ENCODE measurements around the gene PDE9A. TPM values are rescaled to one million over a fixed set of nuclear protein-coding genes. Genes with fewer than 3 reads are reported as not detected.

PDE9A gene
- total and polyA plus RNA-seq, 2 experiments from 2014 or later, result not detected

DNA sequence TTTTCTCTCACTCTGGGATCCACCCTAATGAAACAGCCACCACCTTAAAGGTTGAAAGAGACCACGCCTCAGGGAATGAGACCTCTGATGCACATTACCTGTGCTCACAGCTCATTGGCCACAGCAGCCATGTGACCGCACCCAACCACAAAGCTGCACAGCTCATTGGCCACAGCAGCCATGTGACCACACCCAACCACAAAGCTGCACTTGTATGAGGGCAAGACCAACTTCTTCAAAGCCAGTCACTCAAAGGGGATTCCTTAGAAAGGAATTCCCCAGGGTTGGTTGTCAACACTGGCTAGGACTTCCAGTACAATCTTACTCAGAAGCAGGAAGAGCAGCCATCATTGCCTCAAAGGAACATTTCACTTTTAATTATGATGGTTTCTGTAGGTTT is 43.6 kb upstream of the PDE9A start:
- in situ Hi-C loops (cut with MboI), result no loop called here
- H4K20me1 ChIP-seq (ENCODE audit: insufficient read depth), result no peaks in the 10 kb centered on the region
- no peak overlapping the region for H2AFZ ChIP-seq
- WGBS, 2 experiments (ENCODE audit: low coverage in 1 of 2, low lambda C conversion rate in 2 of 2, missing lambda C conversion rate in 2 of 2), result 65 to 72% methylated on average over 2 of the region's 2 CpGs
- no peaks in the 10 kb centered on the region for H3F3A ChIP-seq (ENCODE audit: insufficient read depth)
- H3K4me3 ChIP-seq, result no peak overlapping the region
- no peak overlapping the region for H3K4me2 ChIP-seq (ENCODE audit: unreplicated experiment)
- DNase-seq, result no peak
- H3K36me3 ChIP-seq (ENCODE audit: low read depth), result no peaks in the 10 kb centered on the region
- no peaks in the 10 kb centered on the region for H3K4me1 ChIP-seq (ENCODE audit: insufficient read depth)
- H3K79me2 ChIP-seq (ENCODE audit: insufficient read depth), result no peaks in the 10 kb centered on the region
- no peak for TF ChIP-seq EZH2 (IDR thresholded peaks at IDR 0.05; ENCODE audit: insufficient read depth, poor library complexity, severe bottlenecking)
- no peak for TF ChIP-seq EZH2phosphoT487 (IDR thresholded peaks at IDR 0.05; ENCODE audit: insufficient read depth, low read depth)
- H3K27ac ChIP-seq, result no peak overlapping the region
- H3K27me3 ChIP-seq (replicated peaks; ENCODE audit: insufficient read depth), result no peaks in the 10 kb centered on the region; the same call in 1 of the 2 replicates
- no peaks in the 10 kb centered on the region for H3K9me3 ChIP-seq (ENCODE audit: low read depth)
- no peak overlapping the region for H3K9ac ChIP-seq
- H3K9me2 ChIP-seq (ENCODE audit: insufficient read depth), result no peaks in the 10 kb centered on the region

DNA sequence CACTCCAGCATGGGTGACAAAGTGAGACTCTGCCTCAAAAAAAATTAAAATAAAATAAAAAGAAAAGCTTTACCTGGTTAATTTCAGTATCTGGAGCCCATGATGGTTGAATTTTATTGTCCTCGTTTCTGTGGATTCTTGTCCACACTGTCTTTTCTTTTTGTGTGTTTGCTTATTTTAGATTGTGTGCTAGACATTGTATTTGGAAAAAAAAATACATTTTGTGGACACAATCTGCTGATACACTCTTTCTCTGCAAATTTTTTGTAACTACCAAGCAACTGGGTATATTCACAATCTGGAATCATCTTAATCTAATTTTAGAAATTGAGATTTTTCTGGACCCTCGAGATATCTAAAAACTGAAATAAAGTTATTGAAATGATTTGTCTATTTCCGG is 41.6 kb upstream of the PDE9A start:
- Histone ChIP-seq H3K36me3 (ENCODE audit: low read depth) (no peaks in the 10 kb centered on the region), H3K27ac (no peak overlapping the region), H3K9me3 (ENCODE audit: low read depth) (no peaks in the 10 kb centered on the region), H3K79me2 (ENCODE audit: insufficient read depth) (no peaks in the 10 kb centered on the region), H3K9ac (no peak overlapping the region), H4K20me1 (ENCODE audit: insufficient read depth) (no peaks in the 10 kb centered on the region), H3K9me2 (ENCODE audit: insufficient read depth) (no peaks in the 10 kb centered on the region), H2AFZ (no peak overlapping the region), H3K4me1 (ENCODE audit: insufficient read depth) (no peaks in the 10 kb centered on the region), H3K4me3 (no peak overlapping the region), H3F3A (ENCODE audit: insufficient read depth) (no peaks in the 10 kb centered on the region), H3K4me2 (ENCODE audit: unreplicated experiment) (no peak overlapping the region), H3K27me3 (replicated peaks; ENCODE audit: insufficient read depth) (peaks cover 7% of the 10 kb centered on the region)
- TF ChIP-seq EZH2phosphoT487 (IDR thresholded peaks at IDR 0.05; ENCODE audit: insufficient read depth, low read depth) (no peak), EZH2 (IDR thresholded peaks at IDR 0.05; ENCODE audit: insufficient read depth, poor library complexity, severe bottlenecking) (no peak)
- in situ Hi-C loops (cut with MboI), result no loop called here
- WGBS, 2 experiments (ENCODE audit: low coverage in 1 of 2, low lambda C conversion rate in 2 of 2, missing lambda C conversion rate in 2 of 2), result 40 to 42% methylated on average over 3 of the region's 3 CpGs
- no peak for DNase-seq

DNA sequence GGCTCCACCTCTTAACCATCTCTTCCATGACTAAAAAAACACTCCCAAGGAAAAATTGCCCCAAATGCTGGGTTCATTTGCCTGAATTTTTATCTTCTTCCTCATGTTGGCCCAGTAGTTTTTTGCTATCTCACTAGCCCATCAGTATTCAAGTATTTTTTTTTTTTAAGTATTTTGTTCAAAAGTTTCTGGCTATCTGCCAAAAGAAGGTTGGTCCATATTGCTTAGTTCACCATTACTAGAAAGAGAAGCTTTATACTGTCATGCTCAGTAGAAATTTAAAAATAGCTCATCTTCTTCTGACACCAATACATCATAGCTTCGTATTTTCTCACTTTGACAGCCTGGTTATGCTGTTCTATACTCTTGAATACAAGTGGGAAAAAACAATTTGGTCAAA is 41.0 kb upstream of the PDE9A start:
- no peaks in the 10 kb centered on the region for H4K20me1 ChIP-seq (ENCODE audit: insufficient read depth)
- no peaks in the 10 kb centered on the region for H3K79me2 ChIP-seq (ENCODE audit: insufficient read depth)
- H3K4me1 ChIP-seq (ENCODE audit: insufficient read depth), result no peaks in the 10 kb centered on the region
- no peaks in the 10 kb centered on the region for H3K36me3 ChIP-seq (ENCODE audit: low read depth)
- DNase-seq, result no peak
- H3K9me2 ChIP-seq (ENCODE audit: insufficient read depth), result no peaks in the 10 kb centered on the region
- TF ChIP-seq EZH2phosphoT487 (IDR thresholded peaks at IDR 0.05; ENCODE audit: insufficient read depth, low read depth) (no peak), EZH2 (IDR thresholded peaks at IDR 0.05; ENCODE audit: insufficient read depth, poor library complexity, severe bottlenecking) (no peak)
- H3K4me2 ChIP-seq (ENCODE audit: unreplicated experiment), result no peak overlapping the region
- H3F3A ChIP-seq (ENCODE audit: insufficient read depth), result no peaks in the 10 kb centered on the region
- no peak overlapping the region for H2AFZ ChIP-seq
- WGBS, 2 experiments (ENCODE audit: low coverage in 1 of 2, low lambda C conversion rate in 2 of 2, missing lambda C conversion rate in 2 of 2), result 16 to 27% methylated on average over 1 of the region's 1 CpG
- in situ Hi-C loops (cut with MboI), result no loop called here
- no peak overlapping the region for H3K9ac ChIP-seq
- no peaks in the 10 kb centered on the region for H3K9me3 ChIP-seq (ENCODE audit: low read depth)
- H3K4me3 ChIP-seq, result no peak overlapping the region
- H3K27me3 ChIP-seq (replicated peaks; ENCODE audit: insufficient read depth), result peaks cover 9% of the 10 kb centered on the region
- H3K27ac ChIP-seq, result no peak overlapping the region

DNA sequence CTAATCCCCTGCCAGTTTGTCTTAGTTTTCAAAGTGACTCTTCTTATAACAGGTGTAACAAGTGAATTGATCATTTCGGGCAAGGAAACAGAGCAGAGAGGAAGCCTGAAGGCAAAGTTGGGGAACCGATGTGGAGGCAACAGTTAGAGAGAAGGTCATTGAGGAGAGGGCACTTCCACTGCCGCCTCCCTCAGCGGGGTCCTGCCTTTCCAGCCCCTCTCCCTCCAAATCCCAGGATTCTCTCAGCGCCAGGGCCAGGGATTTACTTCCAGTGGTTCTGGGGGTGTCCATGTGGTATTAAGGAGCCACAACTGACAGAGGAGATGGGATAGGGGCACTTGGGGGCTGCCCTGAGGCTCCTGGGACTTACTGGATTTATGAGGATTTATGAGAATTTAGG is 39.7 kb upstream of the PDE9A start:
- no peaks in the 10 kb centered on the region for H3K9me2 ChIP-seq (ENCODE audit: insufficient read depth)
- H2AFZ ChIP-seq, result no peak overlapping the region
- H3K9me3 ChIP-seq (ENCODE audit: low read depth), result no peaks in the 10 kb centered on the region
- WGBS, 2 experiments (ENCODE audit: low coverage in 1 of 2, low lambda C conversion rate in 2 of 2, missing lambda C conversion rate in 2 of 2), result 46 to 49% methylated on average over 5 of the region's 5 CpGs
- no peaks in the 10 kb centered on the region for H3K36me3 ChIP-seq (ENCODE audit: low read depth)
- no peaks in the 10 kb centered on the region for H3K4me1 ChIP-seq (ENCODE audit: insufficient read depth)
- H4K20me1 ChIP-seq (ENCODE audit: insufficient read depth), result no peaks in the 10 kb centered on the region
- no peak overlapping the region for H3K9ac ChIP-seq
- TF ChIP-seq EZH2phosphoT487 (IDR thresholded peaks at IDR 0.05; ENCODE audit: insufficient read depth, low read depth) (no peak), EZH2 (IDR thresholded peaks at IDR 0.05; ENCODE audit: insufficient read depth, poor library complexity, severe bottlenecking) (no peak)
- H3K27ac ChIP-seq, result no peak overlapping the region
- no peaks in the 10 kb centered on the region for H3F3A ChIP-seq (ENCODE audit: insufficient read depth)
- H3K27me3 ChIP-seq (replicated peaks; ENCODE audit: insufficient read depth), result peaks cover 23% of the 10 kb centered on the region
- H3K4me2 ChIP-seq (ENCODE audit: unreplicated experiment), result no peak overlapping the region
- H3K4me3 ChIP-seq, result no peak overlapping the region
- DNase-seq, result no peak
- H3K79me2 ChIP-seq (ENCODE audit: insufficient read depth), result no peaks in the 10 kb centered on the region
- in situ Hi-C loops (cut with MboI), result no loop called here

DNA sequence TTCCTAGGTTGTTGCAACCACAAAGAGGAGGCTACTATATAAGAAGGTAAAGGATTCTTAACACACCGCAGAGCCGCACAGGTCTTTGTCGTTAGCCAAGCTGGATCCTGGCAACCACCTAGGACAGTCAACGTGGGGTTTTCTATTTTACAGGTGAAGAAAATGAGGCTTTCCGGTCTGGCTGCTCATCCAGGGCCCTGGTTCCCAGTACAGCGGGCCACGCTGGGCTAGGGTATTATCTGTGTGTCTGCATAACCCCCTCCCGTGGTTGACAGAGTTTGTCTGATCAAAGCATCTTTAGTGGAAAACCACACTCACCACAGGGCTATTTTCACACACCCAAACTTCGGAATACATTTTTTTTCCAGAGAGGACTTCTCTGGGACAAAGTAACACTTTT is 39.0 kb upstream of the PDE9A start:
- WGBS, 2 experiments (ENCODE audit: low coverage in 1 of 2, low lambda C conversion rate in 2 of 2, missing lambda C conversion rate in 2 of 2), result 31 to 35% methylated on average over 9 of the region's 9 CpGs

More for the DNA sequence above, 39.0 kb upstream of the PDE9A start:
- H3K4me3 ChIP-seq, result no peak overlapping the region
- no peak for DNase-seq
- H3K4me1 ChIP-seq (ENCODE audit: insufficient read depth), result no peaks in the 10 kb centered on the region
- no peak overlapping the region for H2AFZ ChIP-seq
- TF ChIP-seq EZH2 (IDR thresholded peaks at IDR 0.05; ENCODE audit: insufficient read depth, poor library complexity, severe bottlenecking), result no peak
- no peak for TF ChIP-seq EZH2phosphoT487 (IDR thresholded peaks at IDR 0.05; ENCODE audit: insufficient read depth, low read depth)
- no peaks in the 10 kb centered on the region for H3K9me2 ChIP-seq (ENCODE audit: insufficient read depth)
- no peaks in the 10 kb centered on the region for H3K79me2 ChIP-seq (ENCODE audit: insufficient read depth)
- H3F3A ChIP-seq (ENCODE audit: insufficient read depth), result no peaks in the 10 kb centered on the region
- no peaks in the 10 kb centered on the region for H3K36me3 ChIP-seq (ENCODE audit: low read depth)
- H3K9ac ChIP-seq, result no peak overlapping the region
- in situ Hi-C loops (cut with MboI), result no loop called here
- no peak overlapping the region for H3K27ac ChIP-seq
- H3K27me3 ChIP-seq (replicated peaks; ENCODE audit: insufficient read depth), result peaks cover 29% of the 10 kb centered on the region
- no peaks in the 10 kb centered on the region for H3K9me3 ChIP-seq (ENCODE audit: low read depth)
- H3K4me2 ChIP-seq (ENCODE audit: unreplicated experiment), result no peak overlapping the region
- no peaks in the 10 kb centered on the region for H4K20me1 ChIP-seq (ENCODE audit: insufficient read depth)
